HepG2 (cell line): ENCODE data around the gene TBC1D1. TPM values are rescaled to one million over a fixed set of nuclear protein-coding genes. Genes with fewer than 3 reads are reported as not detected.

Experiments
- HDAC1 ChIP-seq: sonication (generic); formaldehyde crosslinking; IDR thresholded peaks from 2 replicates; pipeline ENCODE4 v1.5.1; 2020; ENCODE audit warnings: mild to moderate bottlenecking, missing genetic modification reagents
- HMG20A ChIP-seq: IDR thresholded peaks from 2 replicates; pipeline ENCODE4 v1.6.1; 2016; ENCODE audit warnings: borderline replicate concordance
- HNF4A ChIP-seq: sonication (generic); formaldehyde crosslinking; IDR thresholded peaks from 2 replicates; pipeline ENCODE4 v1.4.0; 2020; ENCODE audit warnings: missing genetic modification reagents
- MBD4 ChIP-seq: IDR thresholded peaks from 2 replicates; pipeline ENCODE4 v1.6.1; 2012; ENCODE audit warnings: low read length, inconsistent platforms, borderline replicate concordance
- MEF2D ChIP-seq: sonication (generic); formaldehyde crosslinking; IDR thresholded peaks from 2 replicates; pipeline ENCODE4 v1.5.1; 2020; ENCODE audit warnings: mild to moderate bottlenecking, missing genetic modification reagents
- XBP1 ChIP-seq: sonication (generic); formaldehyde crosslinking; IDR thresholded peaks from 2 replicates; pipeline ENCODE4 v1.5.0; 2020; ENCODE audit warnings: missing genetic modification reagents
- ZFAT ChIP-seq: sonication (generic); formaldehyde crosslinking; conservative IDR thresholded peaks from 2 replicates; pipeline ENCODE4 v1.8.1; 2023; ENCODE audit warnings: missing genetic modification reagents, inconsistent platforms
- ZNF263 ChIP-seq: sonication (generic); formaldehyde crosslinking; IDR thresholded peaks from 2 replicates; pipeline ENCODE4 v1.4.0; 2020; ENCODE audit warnings: missing genetic modification reagents
- polyA plus RNA-seq, 8 experiments: library from polyadenylated mRNA; depleted of rRNA in 3 of 8; stranded (reverse) in 7 of 8; unstranded in 1 of 8; fragments of >200 nt; fragmentation: Illumina TruSeq in 4 of 8; extraction: Trizol in 4 of 8; gene quantifications; 2 replicates each; pipeline versions ENCODE4 v1.2.1 to v1.2.3, GENCODE V29; 2011 to 2016; ENCODE audit warnings: low read depth in 4 of 8, missing spikeins in 1 of 8, mixed read lengths in 1 of 8; ENCODE audit not compliant: insufficient read depth in 1 of 8
- total RNA-seq, 5 experiments: library from RNA; depleted of rRNA; stranded (reverse); fragments of >200 nt; fragmentation: Illumina TruSeq; extraction: Trizol; gene quantifications; 2 replicates each; pipeline ENCODE4 v1.2.3, GENCODE V29; 2016; ENCODE audit warnings: low read depth in 1 of 5
- TF ChIP-seq, protein P1 (sequence below): sonication (generic); formaldehyde crosslinking; IDR thresholded peaks from 2 replicates; pipeline ENCODE4 v1.9.0; 2022; ENCODE audit warnings: low read depth, missing genetic modification reagents
- TF ChIP-seq, protein P2 (sequence below): sonication (generic); formaldehyde crosslinking; IDR thresholded peaks from 2 replicates; pipeline ENCODE4 v1.5.0; 2020; ENCODE audit warnings: missing genetic modification reagents
- TF ChIP-seq, protein P3 (sequence below): sonication (generic); formaldehyde crosslinking; IDR thresholded peaks from 2 replicates; pipeline ENCODE4 v1.5.0; 2020; ENCODE audit warnings: mild to moderate bottlenecking, missing genetic modification reagents, borderline replicate concordance
- TF ChIP-seq, protein P4 (sequence below): sonication (generic); formaldehyde crosslinking; IDR thresholded peaks from 2 replicates; pipeline ENCODE4 v1.4.0; 2020; ENCODE audit warnings: missing genetic modification reagents
- TF ChIP-seq, protein P5 (sequence below): sonication (generic); formaldehyde crosslinking; IDR thresholded peaks from 2 replicates; pipeline ENCODE4 v1.8.0; 2022; ENCODE audit warnings: mild to moderate bottlenecking, missing genetic modification reagents, borderline replicate concordance
- TF ChIP-seq, protein P6 (sequence below): sonication (generic); formaldehyde crosslinking; conservative IDR thresholded peaks from 2 replicates; pipeline ENCODE4 v1.4.0; 2020; ENCODE audit warnings: missing genetic modification reagents

TBC1D1 gene
- total and polyA plus RNA-seq, 2 of the 13 experiments (the other 11 are each of a cell fraction or from before 2014, with no cell fraction given): 37.3 to 62.8 TPM

DNA sequence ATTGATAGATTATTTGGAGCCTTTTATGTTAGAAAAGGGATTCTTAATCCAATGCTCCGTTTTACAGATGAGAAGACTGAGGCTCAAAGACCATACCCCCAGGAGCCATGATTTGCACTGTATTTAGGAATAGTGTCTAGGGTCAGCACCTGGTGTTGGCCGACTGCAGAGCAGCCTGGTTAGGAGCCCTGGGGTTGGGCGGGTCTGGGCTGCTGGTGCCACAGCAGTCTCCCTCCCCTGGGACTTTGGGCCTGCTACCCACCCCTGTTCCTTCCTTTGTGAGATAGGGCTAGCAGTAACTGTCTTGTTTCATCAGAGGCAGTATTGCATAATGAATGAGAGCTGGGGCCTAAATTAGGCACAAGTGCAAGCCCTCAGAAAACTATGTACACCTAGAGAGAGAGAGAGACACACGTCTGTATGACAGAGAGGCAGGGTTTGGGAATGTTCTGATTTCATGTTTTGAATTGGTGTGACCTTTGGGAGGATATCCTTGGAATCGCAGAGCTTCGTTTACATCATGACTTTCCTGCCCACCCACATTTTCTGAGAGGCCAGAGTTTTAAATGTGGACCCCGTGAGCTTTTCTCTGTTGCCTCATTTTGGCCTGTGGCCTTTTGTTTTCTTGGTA lies 181.0 kb downstream of the TBC1D1 start (continued):
- TF ChIP-seq, protein P1, sequence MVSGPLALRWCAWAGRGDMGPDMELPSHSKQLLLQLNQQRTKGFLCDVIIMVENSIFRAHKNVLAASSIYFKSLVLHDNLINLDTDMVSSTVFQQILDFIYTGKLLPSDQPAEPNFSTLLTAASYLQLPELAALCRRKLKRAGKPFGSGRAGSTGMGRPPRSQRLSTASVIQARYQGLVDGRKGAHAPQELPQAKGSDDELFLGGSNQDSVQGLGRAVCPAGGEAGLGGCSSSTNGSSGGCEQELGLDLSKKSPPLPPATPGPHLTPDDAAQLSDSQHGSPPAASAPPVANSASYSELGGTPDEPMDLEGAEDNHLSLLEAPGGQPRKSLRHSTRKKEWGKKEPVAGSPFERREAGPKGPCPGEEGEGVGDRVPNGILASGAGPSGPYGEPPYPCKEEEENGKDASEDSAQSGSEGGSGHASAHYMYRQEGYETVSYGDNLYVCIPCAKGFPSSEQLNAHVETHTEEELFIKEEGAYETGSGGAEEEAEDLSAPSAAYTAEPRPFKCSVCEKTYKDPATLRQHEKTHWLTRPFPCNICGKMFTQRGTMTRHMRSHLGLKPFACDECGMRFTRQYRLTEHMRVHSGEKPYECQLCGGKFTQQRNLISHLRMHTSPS (CRISPR knock-in tag): peak; percentile 59; the same call in 1 of the 2 replicates
- TF ChIP-seq, protein P2, sequence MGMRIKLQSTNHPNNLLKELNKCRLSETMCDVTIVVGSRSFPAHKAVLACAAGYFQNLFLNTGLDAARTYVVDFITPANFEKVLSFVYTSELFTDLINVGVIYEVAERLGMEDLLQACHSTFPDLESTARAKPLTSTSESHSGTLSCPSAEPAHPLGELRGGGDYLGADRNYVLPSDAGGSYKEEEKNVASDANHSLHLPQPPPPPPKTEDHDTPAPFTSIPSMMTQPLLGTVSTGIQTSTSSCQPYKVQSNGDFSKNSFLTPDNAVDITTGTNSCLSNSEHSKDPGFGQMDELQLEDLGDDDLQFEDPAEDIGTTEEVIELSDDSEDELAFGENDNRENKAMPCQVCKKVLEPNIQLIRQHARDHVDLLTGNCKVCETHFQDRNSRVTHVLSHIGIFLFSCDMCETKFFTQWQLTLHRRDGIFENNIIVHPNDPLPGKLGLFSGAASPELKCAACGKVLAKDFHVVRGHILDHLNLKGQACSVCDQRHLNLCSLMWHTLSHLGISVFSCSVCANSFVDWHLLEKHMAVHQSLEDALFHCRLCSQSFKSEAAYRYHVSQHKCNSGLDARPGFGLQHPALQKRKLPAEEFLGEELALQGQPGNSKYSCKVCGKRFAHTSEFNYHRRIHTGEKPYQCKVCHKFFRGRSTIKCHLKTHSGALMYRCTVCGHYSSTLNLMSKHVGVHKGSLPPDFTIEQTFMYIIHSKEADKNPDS (CRISPR knock-in tag): peak; percentile 43; the same call in 1 of the 2 replicates
- no peak for TF ChIP-seq MBD4
- TF ChIP-seq ZFAT: no peak
- TF ChIP-seq HMG20A: peak; percentile 74; the same call in 1 of the 2 replicates
- TF ChIP-seq, protein P3, sequence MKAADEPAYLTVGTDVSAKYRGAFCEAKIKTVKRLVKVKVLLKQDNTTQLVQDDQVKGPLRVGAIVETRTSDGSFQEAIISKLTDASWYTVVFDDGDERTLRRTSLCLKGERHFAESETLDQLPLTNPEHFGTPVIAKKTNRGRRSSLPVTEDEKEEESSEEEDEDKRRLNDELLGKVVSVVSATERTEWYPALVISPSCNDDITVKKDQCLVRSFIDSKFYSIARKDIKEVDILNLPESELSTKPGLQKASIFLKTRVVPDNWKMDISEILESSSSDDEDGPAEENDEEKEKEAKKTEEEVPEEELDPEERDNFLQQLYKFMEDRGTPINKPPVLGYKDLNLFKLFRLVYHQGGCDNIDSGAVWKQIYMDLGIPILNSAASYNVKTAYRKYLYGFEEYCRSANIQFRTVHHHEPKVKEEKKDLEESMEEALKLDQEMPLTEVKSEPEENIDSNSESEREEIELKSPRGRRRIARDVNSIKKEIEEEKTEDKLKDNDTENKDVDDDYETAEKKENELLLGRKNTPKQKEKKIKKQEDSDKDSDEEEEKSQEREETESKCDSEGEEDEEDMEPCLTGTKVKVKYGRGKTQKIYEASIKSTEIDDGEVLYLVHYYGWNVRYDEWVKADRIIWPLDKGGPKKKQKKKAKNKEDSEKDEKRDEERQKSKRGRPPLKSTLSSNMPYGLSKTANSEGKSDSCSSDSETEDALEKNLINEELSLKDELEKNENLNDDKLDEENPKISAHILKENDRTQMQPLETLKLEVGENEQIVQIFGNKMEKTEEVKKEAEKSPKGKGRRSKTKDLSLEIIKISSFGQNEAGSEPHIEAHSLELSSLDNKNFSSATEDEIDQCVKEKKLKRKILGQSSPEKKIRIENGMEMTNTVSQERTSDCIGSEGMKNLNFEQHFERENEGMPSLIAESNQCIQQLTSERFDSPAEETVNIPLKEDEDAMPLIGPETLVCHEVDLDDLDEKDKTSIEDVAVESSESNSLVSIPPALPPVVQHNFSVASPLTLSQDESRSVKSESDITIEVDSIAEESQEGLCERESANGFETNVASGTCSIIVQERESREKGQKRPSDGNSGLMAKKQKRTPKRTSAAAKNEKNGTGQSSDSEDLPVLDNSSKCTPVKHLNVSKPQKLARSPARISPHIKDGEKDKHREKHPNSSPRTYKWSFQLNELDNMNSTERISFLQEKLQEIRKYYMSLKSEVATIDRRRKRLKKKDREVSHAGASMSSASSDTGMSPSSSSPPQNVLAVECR (CRISPR knock-in tag): peak; percentile 33; the same call in 1 of the 2 replicates
- no peak for TF ChIP-seq XBP1 (CRISPR knock-in tag)
- TF ChIP-seq, protein P4, sequence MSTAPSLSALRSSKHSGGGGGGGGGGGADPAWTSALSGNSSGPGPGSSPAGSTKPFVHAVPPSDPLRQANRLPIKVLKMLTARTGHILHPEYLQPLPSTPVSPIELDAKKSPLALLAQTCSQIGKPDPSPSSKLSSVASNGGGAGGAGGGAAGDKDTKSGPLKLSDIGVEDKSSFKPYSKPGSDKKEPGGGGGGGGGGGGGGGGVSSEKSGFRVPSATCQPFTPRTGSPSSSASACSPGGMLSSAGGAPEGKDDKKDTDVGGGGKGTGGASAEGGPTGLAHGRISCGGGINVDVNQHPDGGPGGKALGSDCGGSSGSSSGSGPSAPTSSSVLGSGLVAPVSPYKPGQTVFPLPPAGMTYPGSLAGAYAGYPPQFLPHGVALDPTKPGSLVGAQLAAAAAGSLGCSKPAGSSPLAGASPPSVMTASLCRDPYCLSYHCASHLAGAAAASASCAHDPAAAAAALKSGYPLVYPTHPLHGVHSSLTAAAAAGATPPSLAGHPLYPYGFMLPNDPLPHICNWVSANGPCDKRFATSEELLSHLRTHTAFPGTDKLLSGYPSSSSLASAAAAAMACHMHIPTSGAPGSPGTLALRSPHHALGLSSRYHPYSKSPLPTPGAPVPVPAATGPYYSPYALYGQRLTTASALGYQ (CRISPR knock-in tag): peak; percentile 74
- TF ChIP-seq HNF4A (CRISPR knock-in tag): peak; percentile 84
- TF ChIP-seq, protein P5, sequence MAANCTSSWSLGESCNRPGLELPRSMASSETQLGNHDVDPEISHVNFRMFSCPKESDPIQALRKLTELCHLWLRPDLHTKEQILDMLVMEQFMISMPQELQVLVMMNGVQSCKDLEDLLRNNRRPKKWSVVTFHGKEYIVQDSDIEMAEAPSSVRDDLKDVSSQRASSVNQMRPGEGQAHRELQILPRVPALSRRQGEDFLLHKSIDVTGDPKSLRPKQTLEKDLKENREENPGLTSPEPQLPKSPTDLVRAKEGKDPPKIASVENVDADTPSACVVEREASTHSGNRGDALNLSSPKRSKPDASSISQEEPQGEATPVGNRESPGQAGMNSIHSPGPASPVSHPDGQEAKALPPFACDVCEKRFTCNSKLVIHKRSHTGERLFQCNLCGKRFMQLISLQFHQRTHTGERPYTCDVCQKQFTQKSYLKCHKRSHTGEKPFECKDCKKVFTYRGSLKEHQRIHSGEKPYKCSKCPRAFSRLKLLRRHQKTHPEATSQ: peak; percentile 40; the same call in 1 of the 2 replicates
- TF ChIP-seq ZNF263 (CRISPR knock-in tag): no peak
- TF ChIP-seq HDAC1 (CRISPR knock-in tag): peak; percentile 65
- TF ChIP-seq MEF2D: peak; percentile 95; the same call in 1 of the 2 replicates
- TF ChIP-seq, protein P6, sequence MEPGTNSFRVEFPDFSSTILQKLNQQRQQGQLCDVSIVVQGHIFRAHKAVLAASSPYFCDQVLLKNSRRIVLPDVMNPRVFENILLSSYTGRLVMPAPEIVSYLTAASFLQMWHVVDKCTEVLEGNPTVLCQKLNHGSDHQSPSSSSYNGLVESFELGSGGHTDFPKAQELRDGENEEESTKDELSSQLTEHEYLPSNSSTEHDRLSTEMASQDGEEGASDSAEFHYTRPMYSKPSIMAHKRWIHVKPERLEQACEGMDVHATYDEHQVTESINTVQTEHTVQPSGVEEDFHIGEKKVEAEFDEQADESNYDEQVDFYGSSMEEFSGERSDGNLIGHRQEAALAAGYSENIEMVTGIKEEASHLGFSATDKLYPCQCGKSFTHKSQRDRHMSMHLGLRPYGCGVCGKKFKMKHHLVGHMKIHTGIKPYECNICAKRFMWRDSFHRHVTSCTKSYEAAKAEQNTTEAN (CRISPR knock-in tag): peak; percentile 80; the same call in 1 of the 2 replicates
